Posterior vena cava (tissue), 2 donors: ENCODE data around the gene CIB2. TPM values are rescaled to one million over a fixed set of nuclear protein-coding genes. Genes with fewer than 3 reads are reported as not detected.

ENCODE experiments used
- DNase-seq: peaks from one replicate; pipeline ENCODE4 v3.0.0-alpha.2; 2020; ENCODE audit warnings: low spot score
- intact Hi-C, 2 donors: fragments of 100-400 bp; cut with DNase I; formaldehyde crosslinking; loops; one replicate each; pipeline versions ENCODE4 v1.14.1 to v1.14.2; 2022 to 2023
- total RNA-seq, 2 donors: library from RNA; stranded (reverse); fragmentation: NEBNext Ultra II Directional; extraction: Animal tissue kit (Norgen Biotek cat#: 25700); gene quantifications; one replicate each; pipeline ENCODE4 v1.2.1, GENCODE V29; 2021
- donor health status: DM: yes; HTN: yes; CAD: no.
- donor health status: DM: yes; HTN: yes; CAD: no.

The CIB2 gene
- total RNA-seq, 2 donors from 2014 or later = 5.1 to 6.7 TPM

DNA sequence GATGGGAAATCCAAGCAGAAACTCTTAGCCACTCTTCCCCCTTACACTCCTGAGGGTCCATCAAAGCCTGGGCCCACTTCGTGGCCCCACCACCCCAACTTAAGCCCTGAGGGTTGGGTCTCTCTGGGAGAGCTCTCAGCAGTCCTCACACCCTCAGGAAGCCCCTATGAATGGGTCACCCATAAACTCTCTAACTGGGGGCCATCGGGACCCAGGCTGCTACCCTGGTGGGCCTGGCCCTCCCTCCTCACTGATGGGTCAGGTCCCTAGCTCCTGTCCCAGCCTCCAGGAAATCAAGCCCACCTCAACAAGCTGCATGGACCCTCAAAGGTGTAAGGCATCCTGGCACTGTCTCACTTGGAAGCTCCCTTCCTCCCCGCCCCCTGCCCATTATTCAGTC lies 19.5 kb downstream of the CIB2 start:
- intact Hi-C loops = loop anchor here in 1 of 2 donors (5.0 kb wide), 1 partner anchor 131 kb away; no protein-coding TSS in a partner anchor
- DNase-seq = no peak

- intact Hi-C loops = loop anchor here in 1 of 2 donors (5.0 kb wide), 1 partner anchor 131 kb away; no protein-coding TSS in a partner anchor
- DNase-seq = no peak
Measured at GRCh38 chr15:78110916-78111475, 20.2 kb downstream of the CIB2 start.

- intact Hi-C loops = loop anchor here in 1 of 2 donors (5.0 kb wide), 1 partner anchor 132 kb away; no protein-coding TSS in a partner anchor
Measured at GRCh38 chr15:78110096-78110495, 21.1 kb downstream of the CIB2 start.

GRCh38 chr15:78109156-78109555 lies 22.1 kb downstream of the CIB2 start:
- DNase-seq = no peak
- intact Hi-C loops = loop anchor here in 1 of 2 donors (2.0 kb wide), 1 partner anchor 142 kb away; no protein-coding TSS in a partner anchor

More at GRCh38 chr15:78110096-78110495, 21.1 kb downstream of the CIB2 start:
- no peak for DNase-seq

DNA sequence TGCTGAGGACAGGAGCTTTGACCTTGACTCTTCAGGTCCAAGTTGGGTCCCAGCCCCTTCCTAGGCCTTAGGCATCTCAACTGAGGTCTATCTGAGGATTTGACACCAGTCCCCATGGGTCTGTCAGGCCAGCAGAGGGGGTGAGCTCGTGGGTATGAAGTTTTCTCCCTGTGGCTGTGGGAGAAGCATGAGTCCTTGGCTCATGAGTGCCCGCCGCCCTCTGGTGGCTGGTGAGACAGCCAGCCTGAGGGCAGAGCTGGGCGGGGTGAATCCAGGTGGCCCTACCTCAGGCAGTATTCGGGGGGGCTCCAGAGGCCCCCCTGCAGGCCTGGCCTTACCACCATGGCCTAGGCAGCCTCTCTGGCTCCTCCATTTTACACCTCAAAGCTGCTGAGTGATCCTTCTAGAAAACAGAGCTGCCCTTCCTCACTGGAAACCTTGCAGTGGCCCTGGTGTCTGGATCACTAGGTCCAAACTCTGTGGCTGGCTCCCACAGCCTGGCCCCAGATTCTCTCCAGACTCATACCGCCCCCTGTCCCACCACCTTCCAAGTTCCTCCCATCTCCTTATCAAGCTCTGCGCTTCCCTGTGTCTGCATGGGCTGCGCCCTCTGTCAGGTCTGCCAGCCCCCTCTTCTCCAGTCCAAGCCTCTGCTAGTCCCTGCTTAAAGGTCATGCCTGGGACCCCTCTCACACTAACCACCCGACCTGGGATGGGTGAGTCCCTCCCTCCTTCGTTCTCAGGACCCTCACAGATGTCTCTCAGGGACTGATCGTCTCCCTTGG lies 22.8 kb downstream of the CIB2 start:
- intact Hi-C loops = loop anchor here in 1 of 2 donors (2.0 kb wide), 1 partner anchor 142 kb away; no protein-coding TSS in a partner anchor
- DNase-seq = peak; percentile 95

- intact Hi-C loops = loop anchor here in 1 of 2 donors (2.0 kb wide), 1 partner anchor 141 kb away; no protein-coding TSS in a partner anchor
Measured at GRCh38 chr15:78107471-78107870, 23.8 kb downstream of the CIB2 start.

GRCh38 chr15:78105476-78106241 lies 25.6 kb downstream of the CIB2 start:
- DNase-seq = no peak
- intact Hi-C loops = loop anchor here in 1 of 2 donors (2.0 kb wide), 1 partner anchor 139 kb away; no protein-coding TSS in a partner anchor

More at GRCh38 chr15:78107471-78107870, 23.8 kb downstream of the CIB2 start:
- no peak for DNase-seq

DNA sequence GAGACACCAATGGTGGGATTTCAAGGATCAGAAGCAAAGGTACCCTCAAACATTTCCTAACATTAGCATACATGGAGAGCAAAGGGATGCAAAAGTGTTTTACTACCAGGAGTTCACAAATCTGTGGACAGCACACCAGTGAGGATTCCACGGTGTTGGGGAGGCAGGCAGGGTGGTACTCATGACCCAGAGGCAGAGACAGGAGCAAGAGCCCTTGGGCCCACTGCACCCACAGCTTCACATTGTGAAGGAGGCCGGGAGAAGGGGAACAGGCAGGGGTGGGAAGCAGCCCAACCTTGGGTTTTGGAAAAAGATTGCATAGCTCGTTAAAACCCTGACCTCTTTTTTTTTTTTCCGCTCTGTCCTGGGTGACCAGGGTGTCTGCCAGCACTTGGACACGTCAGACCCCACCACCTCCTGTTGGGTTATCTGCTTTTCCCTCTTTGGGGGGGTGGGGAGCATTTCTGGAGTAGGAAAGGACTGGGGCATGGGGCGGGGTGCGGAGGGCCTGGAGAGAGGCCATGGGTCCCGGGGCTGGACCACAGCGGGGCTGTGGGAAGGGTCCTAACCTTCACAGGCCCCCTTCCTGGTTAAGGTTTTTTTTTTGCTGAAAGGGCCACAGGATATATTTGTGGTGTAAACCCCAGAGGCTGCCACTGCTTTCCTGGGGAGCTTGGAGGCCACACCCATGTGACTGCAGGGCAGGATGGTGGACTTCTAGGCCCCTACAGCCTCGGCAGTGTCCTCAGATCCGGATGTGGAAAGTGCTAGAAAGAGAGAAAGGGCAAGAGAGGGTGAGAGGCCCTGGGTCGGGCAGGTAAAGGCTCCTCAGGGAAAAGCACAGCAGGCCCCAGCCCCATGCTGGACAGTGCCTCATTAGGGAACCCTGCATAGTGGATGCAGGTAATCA lies 26.4 kb downstream of the CIB2 start:
- DNase-seq = no peak
- intact Hi-C loops = no loop called here

DNA sequence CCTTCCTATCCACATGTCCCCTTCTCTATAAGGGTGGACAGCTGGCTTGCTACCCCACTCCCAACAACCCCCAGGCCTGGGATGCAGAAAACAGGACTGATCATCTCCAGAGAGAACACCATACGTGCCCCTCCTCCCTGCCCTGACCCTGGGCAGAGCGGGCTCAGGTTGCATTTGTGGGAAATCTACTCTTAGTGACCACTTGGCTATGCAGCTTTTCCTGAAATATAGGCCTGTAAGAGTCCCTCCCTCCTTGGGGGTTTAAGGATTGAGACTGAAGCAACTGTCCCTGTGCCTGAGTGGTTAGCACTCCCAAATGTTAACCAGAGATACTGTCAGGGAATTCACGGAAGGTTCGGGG lies 27.1 kb downstream of the CIB2 start:
- intact Hi-C loops = no loop called here
- no peak for DNase-seq

DNA sequence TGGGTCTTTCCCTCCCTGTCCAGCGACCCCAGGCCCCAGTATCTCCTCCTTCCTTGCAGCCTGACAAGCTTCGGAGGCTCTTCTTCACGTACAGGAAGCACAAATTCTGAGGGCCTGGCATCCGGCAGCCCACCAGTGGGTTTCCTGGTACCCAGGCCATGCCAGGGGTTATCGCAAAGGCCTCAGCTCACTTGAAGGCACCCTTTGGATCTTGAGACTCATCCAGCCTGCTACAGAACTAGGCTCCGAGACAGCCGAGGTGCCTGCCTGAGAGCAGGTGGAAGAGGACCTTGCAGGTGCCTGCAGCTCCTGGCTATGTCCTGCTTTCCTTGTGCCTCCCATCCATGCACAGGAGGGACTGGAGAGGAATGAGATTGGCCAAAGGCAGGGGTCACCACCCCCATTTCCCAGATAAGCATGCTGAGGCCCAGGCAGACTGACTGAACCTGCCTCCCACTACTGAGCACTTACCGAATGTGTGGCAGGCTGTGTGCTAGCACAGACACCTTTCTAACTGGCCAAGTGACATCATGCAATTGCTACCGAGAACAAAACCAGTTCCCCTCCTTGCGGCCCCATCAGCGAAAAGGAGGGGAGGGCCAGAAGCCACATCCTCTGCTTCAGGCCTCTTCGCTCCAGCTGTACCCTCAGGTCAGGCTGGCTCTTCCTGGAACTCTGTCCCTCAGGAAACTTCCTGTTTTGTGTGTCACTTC lies 27.7 kb downstream of the CIB2 start:
- DNase-seq = no peak
- intact Hi-C loops = no loop called here

DNA sequence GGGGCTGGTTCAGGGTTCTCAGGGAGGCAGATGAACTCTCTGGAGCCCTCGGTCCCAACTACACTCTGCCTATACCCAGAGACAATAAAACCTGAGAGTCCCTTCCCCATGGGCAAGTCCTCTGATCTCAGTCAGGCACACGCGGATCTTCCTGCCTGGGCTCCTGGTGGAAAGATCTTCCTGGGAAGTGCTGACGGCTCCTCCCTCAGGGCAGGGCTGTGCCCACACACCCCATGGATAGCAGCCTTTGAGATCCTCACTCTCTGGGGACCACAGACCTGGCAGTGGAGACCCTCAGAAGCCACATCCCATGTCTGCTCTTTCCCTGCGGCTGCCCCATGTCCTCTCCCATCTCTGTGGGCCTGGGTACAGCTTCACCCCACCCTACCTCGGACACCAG lies 28.5 kb downstream of the CIB2 start:
- intact Hi-C loops = no loop called here
- DNase-seq = no peak

- intact Hi-C loops = no loop called here
- no peak for DNase-seq
Measured at GRCh38 chr15:78102211-78102610, 29.0 kb downstream of the CIB2 start.

- DNase-seq = no peak
- intact Hi-C loops = no loop called here
Measured at GRCh38 chr15:78101423-78102105, 29.7 kb downstream of the CIB2 start.

GRCh38 chr15:78100886-78101285 lies 30.4 kb downstream of the CIB2 start:
- intact Hi-C loops = no loop called here

DNA sequence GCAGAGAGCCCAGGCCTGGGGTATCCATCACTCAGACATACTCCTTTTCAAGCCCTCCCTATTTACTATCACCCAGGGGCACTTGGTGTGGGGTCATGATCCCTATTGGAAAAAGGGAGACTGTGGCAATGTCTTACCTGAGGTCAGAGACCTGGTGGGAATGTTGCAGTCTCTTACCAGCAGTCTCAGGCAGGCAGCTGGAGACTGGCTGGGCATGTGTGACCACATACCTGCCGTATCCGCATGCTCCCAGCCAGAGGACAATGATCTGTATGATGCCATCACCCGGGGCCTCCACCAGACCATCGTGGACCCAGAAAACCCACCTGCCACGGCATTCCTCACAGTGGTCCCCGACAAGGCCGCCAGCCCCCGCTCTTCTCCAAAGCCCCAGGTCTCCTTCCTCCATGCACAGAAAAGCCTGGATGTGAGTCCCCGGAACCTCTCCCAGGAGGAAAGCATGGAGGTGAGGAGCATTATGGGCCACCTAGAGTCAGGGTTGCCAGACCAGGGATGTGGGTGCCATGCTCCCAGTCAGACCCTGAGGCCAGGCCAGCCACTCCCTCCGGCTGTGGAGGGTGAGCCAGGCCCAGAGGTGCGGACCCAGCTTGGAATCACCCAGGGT lies 33.0 kb downstream of the CIB2 start:
- intact Hi-C loops = no loop called here
- no peak for DNase-seq

More at GRCh38 chr15:78100886-78101285, 30.4 kb downstream of the CIB2 start:
- DNase-seq = no peak

- no peak for DNase-seq
- intact Hi-C loops = no loop called here
Measured at GRCh38 chr15:78097667-78098066, 33.6 kb downstream of the CIB2 start.
